PC-9 (cell line): ENCODE measurements around the gene SRP19. TPM values are rescaled to one million over a fixed set of nuclear protein-coding genes. Genes with fewer than 3 reads are reported as not detected.

Experiments
- BruUV-seq: library from RNA; stranded (reverse); fragments of 400-500 nt; replicated peaks from 2 replicates; lab custom pipeline; 2021; lab: Mats Ljungman, UMichigan
- CTCF ChIA-PET: fragments of 300-600 bp; sonication (Branson Sonifier 250); formaldehyde crosslinking; loops from one replicate; lab custom pipeline; 2022; ENCODE audit warnings: antibody characterized with exemption; lab: Charles Lee
- POLR2A ChIA-PET: fragments of 300-600 bp; sonication (Branson Sonifier 250); formaldehyde crosslinking; loops from one replicate; lab custom pipeline; 2022; ENCODE audit warnings: antibody characterized with exemption; ENCODE audit not compliant: unreplicated experiment; lab: Charles Lee
- DNase-seq, 2 experiments: peaks; one replicate each; pipeline versions ENCODE4 v3.0.0 to v3.0.0-alpha.2; 2015 to 2022; ENCODE audit warnings: mixed read lengths in 1 of 2
- H2AFZ ChIP-seq: fragments of 200-600 bp; sonication (generic); 2 replicates; pipeline ENCODE4 v1.8.1; 2017; ENCODE audit warnings: antibody characterized with exemption
- H3F3A ChIP-seq: fragments of 200-600 bp; sonication (generic); 2 replicates; pipeline ENCODE4 v1.8.1; 2017; ENCODE audit warnings: antibody characterized with exemption, mild to moderate bottlenecking, low read depth; ENCODE audit not compliant: insufficient read depth
- H3K27ac ChIP-seq: fragments of 200-600 bp; sonication (generic); 2 replicates; pipeline ENCODE4 v1.6.1; 2016; ENCODE audit warnings: mixed run types
- H3K27me3 ChIP-seq: fragments of 200-600 bp; sonication (generic); 2 replicates; pipeline ENCODE4 v1.6.1; 2016; ENCODE audit warnings: low read depth, mixed run types; ENCODE audit not compliant: insufficient read depth
- H3K36me3 ChIP-seq: fragments of 200-600 bp; sonication (generic); 2 replicates; pipeline ENCODE4 v1.6.1; 2016; ENCODE audit warnings: low read depth, mixed run types
- H3K4me1 ChIP-seq: fragments of 200-600 bp; sonication (generic); replicated peaks from 2 replicates; pipeline ENCODE4 v1.6.1; 2016; ENCODE audit warnings: mixed run types; ENCODE audit not compliant: insufficient read depth
- H3K4me2 ChIP-seq: fragments of 200-600 bp; sonication (generic); 2 replicates; pipeline ENCODE4 v1.6.1; 2017; ENCODE audit warnings: mixed run types
- H3K4me3 ChIP-seq: fragments of 200-600 bp; sonication (generic); 2 replicates; pipeline ENCODE4 v1.6.1; 2016; ENCODE audit warnings: mixed run types
- H3K79me2 ChIP-seq: fragments of 200-600 bp; sonication (generic); 2 replicates; pipeline ENCODE4 v1.6.1; 2017; ENCODE audit warnings: low read depth, mixed run types
- H3K9me2 ChIP-seq: fragments of 200-600 bp; sonication (generic); 2 replicates; pipeline ENCODE4 v1.8.1; 2017; ENCODE audit warnings: mild to moderate bottlenecking; ENCODE audit not compliant: insufficient read depth
- H3K9me3 ChIP-seq: fragments of 200-600 bp; sonication (generic); 2 replicates; pipeline ENCODE4 v1.8.1; 2016; ENCODE audit warnings: low read depth; ENCODE audit not compliant: insufficient read depth
- H4K20me1 ChIP-seq: fragments of 200-600 bp; sonication (generic); 2 replicates; pipeline ENCODE4 v1.8.1; 2017; ENCODE audit not compliant: insufficient read depth
- CTCF ChIP-seq: fragments of 200-600 bp; sonication (generic); conservative IDR thresholded peaks from 2 replicates; pipeline ENCODE4 v1.6.1; 2017; ENCODE audit warnings: mixed run types, antibody characterized with exemption, mild to moderate bottlenecking, moderate library complexity
- EZH2 ChIP-seq: fragments of 200-600 bp; sonication (generic); IDR thresholded peaks from 2 replicates; pipeline ENCODE4 v1.8.0; 2017; ENCODE audit warnings: antibody characterized with exemption, low read depth
- intact Hi-C: fragments of 100-400 bp; cut with micrococcal nuclease; formaldehyde crosslinking; loops from one replicate; pipeline ENCODE4 v1.10.0; 2022; ENCODE audit not compliant: unreplicated experiment
- total RNA-seq: library from RNA; stranded (reverse); gene quantifications from 2 replicates; pipeline ENCODE4 v1.2.3, GENCODE V29; 2021

SRP19 gene
- total RNA-seq, 1 experiment from 2014 or later = 34.4 TPM

GRCh38 chr5:112880219-112880964, 19.3 kb downstream of the SRP19 start:
- Histone ChIP-seq H3K79me2 (peaks cover 5% of the 10 kb centered on the region; the same call in 1 of the 2 replicates), H4K20me1 (0 out of 2 replicates have a peak, but pooled peaks cover 5% of the 10 kb centered on the region), H3K27me3 (no peaks in the 10 kb centered on the region), H3K4me1 (peaks cover 26% of the 10 kb centered on the region), H3K4me2 (no peak overlapping the region), H3K9me3 (no peaks in the 10 kb centered on the region), H2AFZ (no peak overlapping the region), H3K9me2 (no peaks in the 10 kb centered on the region), H3F3A (peaks cover 15% of the 10 kb centered on the region; the same call in 1 of the 2 replicates), H3K27ac (no peak overlapping the region), H3K4me3 (no peak overlapping the region), H3K36me3 (0 out of 2 replicates have a peak, but pooled peaks cover 12% of the 10 kb centered on the region)
- BruUV-seq = no TSS peak
- no peak for DNase-seq
- intact Hi-C loops = no loop called here
- TF ChIP-seq EZH2 = no peak
- no peak for TF ChIP-seq CTCF
- ChIA-PET CTCF (no interaction called here), POLR2A (no interaction called here)

GRCh38 chr5:112883192-112883591, 22.1 kb downstream of the SRP19 start:
- Histone ChIP-seq H3K27me3 (no peaks in the 10 kb centered on the region), H2AFZ (no peak overlapping the region), H3K4me2 (no peak overlapping the region), H4K20me1 (0 out of 2 replicates have a peak, but pooled peaks cover 5% of the 10 kb centered on the region), H3K4me3 (no peak overlapping the region), H3F3A (peaks cover 4% of the 10 kb centered on the region; the same call in 1 of the 2 replicates), H3K9me3 (no peaks in the 10 kb centered on the region), H3K36me3 (peaks cover 14% of the 10 kb centered on the region; the same call in 1 of the 2 replicates), H3K79me2 (no peaks in the 10 kb centered on the region), H3K9me2 (no peaks in the 10 kb centered on the region), H3K4me1 (peaks cover 14% of the 10 kb centered on the region), H3K27ac (no peak overlapping the region)
- ChIA-PET POLR2A (interaction anchor here (0.5 kb wide), 1 partner anchor 93 kb away, joined by 3 read pairs; the partner anchor contains the start of gene DCP2), CTCF (no interaction called here)
- intact Hi-C loops = no loop called here
- no peak for TF ChIP-seq EZH2
- no peak for DNase-seq
- BruUV-seq = no TSS peak

- ChIA-PET POLR2A (no interaction called here), CTCF (no interaction called here)
- no peak for DNase-seq
- intact Hi-C loops = no loop called here
- Histone ChIP-seq H3K27me3 (no peaks in the 10 kb centered on the region), H3K4me1 (no peaks in the 10 kb centered on the region), H3F3A (no peaks in the 10 kb centered on the region), H3K9me2 (no peaks in the 10 kb centered on the region), H3K79me2 (no peaks in the 10 kb centered on the region), H3K9me3 (no peaks in the 10 kb centered on the region), H4K20me1 (no peaks in the 10 kb centered on the region), H3K36me3 (peaks cover 14% of the 10 kb centered on the region; the same call in 1 of the 2 replicates), H2AFZ (no peak overlapping the region), H3K27ac (no peak overlapping the region), H3K4me3 (no peak overlapping the region), H3K4me2 (no peak overlapping the region)
- BruUV-seq = no TSS peak
- TF ChIP-seq CTCF (no peak), EZH2 (no peak)
Measured at GRCh38 chr5:112885001-112885400, 23.9 kb downstream of the SRP19 start.
